Central memory CD8-positive, alpha-beta T cell (primary cell): Measurements from ENCODE around the gene SSH3.
"Not testable (repeated sequence)": the region's sequence is repeated elsewhere in the genome, so short reads cannot be mapped to it uniquely, and the experiment has no call there.

Experiments used
- ATAC-seq: fragments of 150-1000 bp; cut with Tn5 transposase; replicated peaks from 2 replicates; pipeline ENCODE4 v1.10.0; 2022; ENCODE audit warnings: mild to moderate bottlenecking, moderate FRiP score, moderate number of reproducible peaks; ENCODE audit not compliant: poor library complexity, severe bottlenecking; ENCODE audit errors: extremely low read depth
- DNase-seq, 2 donors: peaks; one replicate each; pipeline ENCODE4 v3.0.0; 2021; ENCODE audit warnings: low spot score in 2 of 2
- H3K27ac Mint-ChIP-seq: one replicate; pipeline ENCODE4 v1.8.0; 2022; ENCODE audit warnings: low read depth, mild to moderate bottlenecking, moderate library complexity, mixed read lengths
- H3K27me3 Mint-ChIP-seq: one replicate; pipeline ENCODE4 v1.8.0; 2022; ENCODE audit warnings: mixed read lengths
- H3K36me3 Mint-ChIP-seq: one replicate; pipeline ENCODE4 v1.8.0; 2022; ENCODE audit warnings: mild to moderate bottlenecking, moderate library complexity, mixed read lengths; ENCODE audit not compliant: insufficient read depth
- H3K4me1 Mint-ChIP-seq: one replicate; pipeline ENCODE4 v1.8.0; 2022; ENCODE audit warnings: mixed read lengths
- H3K4me3 Mint-ChIP-seq: one replicate; pipeline ENCODE4 v1.8.0; 2022; ENCODE audit warnings: mild to moderate bottlenecking, moderate library complexity, mixed read lengths
- H3K9me3 Mint-ChIP-seq: one replicate; pipeline ENCODE4 v1.8.0; 2022; ENCODE audit warnings: mixed read lengths

SSH3 gene

GRCh38 chr11:67317888-67318555 is 14.7 kb downstream of the SSH3 start:
- peak; percentile 39 for ATAC-seq
- H3K4me1 Mint-ChIP-seq: peaks cover 32% of the 10 kb centered on the region
- H3K27me3 Mint-ChIP-seq: no peaks in the 10 kb centered on the region
- H3K36me3 Mint-ChIP-seq: peaks cover 12% of the 10 kb centered on the region
- H3K9me3 Mint-ChIP-seq: no peaks in the 10 kb centered on the region
- H3K27ac Mint-ChIP-seq: peak overlapping the region; percentile 99
- DNase-seq: no peak
- H3K4me3 Mint-ChIP-seq: peak overlapping the region; percentile 96

DNA sequence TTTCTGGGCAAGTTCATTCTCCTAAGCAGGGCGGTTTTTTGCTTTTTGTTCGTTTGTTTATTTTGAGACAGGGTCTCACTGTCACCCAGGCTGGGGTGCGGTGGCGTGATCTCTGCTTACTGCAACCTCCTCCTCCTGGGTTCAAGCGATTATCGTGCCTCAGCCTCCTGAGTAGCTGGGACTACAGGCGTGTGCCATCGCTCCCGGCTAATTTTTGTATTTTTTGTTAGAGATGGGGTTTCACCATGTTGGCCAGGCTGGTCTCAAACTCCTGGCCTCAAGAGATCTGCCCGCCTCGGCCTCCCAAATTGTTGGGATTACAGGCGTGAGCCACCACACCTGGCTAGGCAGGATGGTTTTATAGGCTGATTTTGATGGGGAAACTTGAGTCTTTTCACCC is 15.5 kb downstream of the SSH3 start:
- not testable (repeated sequence) for ATAC-seq, DNase-seq, H3K27ac Mint-ChIP-seq, H3K9me3 Mint-ChIP-seq, H3K27me3 Mint-ChIP-seq
- Mint-ChIP-seq H3K4me3 (peak overlapping the region; percentile 96), H3K4me1 (peaks cover 25% of the 10 kb centered on the region), H3K36me3 (peaks cover 10% of the 10 kb centered on the region)

DNA sequence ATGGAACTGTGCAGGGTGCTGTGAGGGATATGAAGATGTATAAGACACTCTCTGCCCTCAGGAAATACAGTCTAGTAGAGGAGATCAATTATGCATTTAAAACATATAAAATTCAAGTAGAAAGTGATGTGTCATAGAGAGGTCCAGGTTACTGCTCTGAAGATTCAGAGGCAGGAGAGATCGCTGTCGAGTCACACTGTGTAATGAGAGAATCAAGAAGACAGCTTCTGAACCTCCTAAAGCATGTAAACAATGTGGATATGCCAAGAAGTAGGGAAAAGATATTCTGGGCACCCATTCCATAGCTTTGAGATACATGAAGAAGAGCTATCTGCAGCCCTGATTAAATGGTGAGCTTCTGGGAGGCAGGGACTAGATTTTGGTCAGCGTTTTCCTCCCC is 16.7 kb downstream of the SSH3 start:
- Mint-ChIP-seq H3K27me3 (no peaks in the 10 kb centered on the region), H3K9me3 (no peaks in the 10 kb centered on the region)

GRCh38 chr11:67320691-67321090 is 17.4 kb downstream of the SSH3 start:
- Mint-ChIP-seq H3K27me3 (no peaks in the 10 kb centered on the region), H3K27ac (no peak overlapping the region), H3K36me3 (peaks cover 10% of the 10 kb centered on the region), H3K4me1 (peaks cover 20% of the 10 kb centered on the region), H3K4me3 (no peak overlapping the region), H3K9me3 (no peaks in the 10 kb centered on the region)
- DNase-seq (no peak), ATAC-seq (no peak)

More for the DNA sequence above, 16.7 kb downstream of the SSH3 start:
- DNase-seq (no peak), ATAC-seq (no peak)
- Mint-ChIP-seq H3K27ac (no peak overlapping the region), H3K4me1 (peaks cover 20% of the 10 kb centered on the region), H3K4me3 (no peak overlapping the region), H3K36me3 (peaks cover 10% of the 10 kb centered on the region)

DNA sequence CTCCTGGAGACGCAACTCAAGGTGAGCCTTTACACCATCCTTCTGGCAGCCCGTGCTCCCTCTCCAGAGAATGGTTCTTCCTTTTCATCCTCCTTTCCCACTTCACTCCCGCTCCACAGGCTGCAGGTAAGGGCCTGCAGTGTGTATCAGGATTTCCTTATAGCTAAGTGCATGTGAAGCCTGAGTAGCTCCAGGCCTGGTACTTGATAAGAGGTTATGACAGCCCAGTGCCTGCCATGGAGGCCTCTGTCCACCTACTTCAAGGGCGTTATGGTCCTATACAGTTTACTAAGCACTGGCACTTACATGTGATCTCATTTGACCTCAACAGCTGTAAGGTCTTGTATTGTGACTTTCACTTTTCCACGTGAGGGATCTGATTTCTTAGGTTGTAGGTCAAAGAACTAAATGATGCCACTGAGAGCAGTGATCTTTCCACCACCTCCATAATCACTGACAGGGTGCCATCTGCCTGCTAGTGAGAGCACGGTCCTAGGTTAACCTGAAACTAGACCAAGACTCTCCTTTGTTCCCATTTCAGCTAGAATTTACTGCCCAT is 18.1 kb downstream of the SSH3 start:
- ATAC-seq: no peak
- H3K27ac Mint-ChIP-seq: no peak overlapping the region
- H3K9me3 Mint-ChIP-seq: no peaks in the 10 kb centered on the region
- H3K4me1 Mint-ChIP-seq: peaks cover 20% of the 10 kb centered on the region
- H3K27me3 Mint-ChIP-seq: no peaks in the 10 kb centered on the region
- H3K4me3 Mint-ChIP-seq: no peak overlapping the region
- DNase-seq: no peak
- peaks cover 10% of the 10 kb centered on the region for H3K36me3 Mint-ChIP-seq

DNA sequence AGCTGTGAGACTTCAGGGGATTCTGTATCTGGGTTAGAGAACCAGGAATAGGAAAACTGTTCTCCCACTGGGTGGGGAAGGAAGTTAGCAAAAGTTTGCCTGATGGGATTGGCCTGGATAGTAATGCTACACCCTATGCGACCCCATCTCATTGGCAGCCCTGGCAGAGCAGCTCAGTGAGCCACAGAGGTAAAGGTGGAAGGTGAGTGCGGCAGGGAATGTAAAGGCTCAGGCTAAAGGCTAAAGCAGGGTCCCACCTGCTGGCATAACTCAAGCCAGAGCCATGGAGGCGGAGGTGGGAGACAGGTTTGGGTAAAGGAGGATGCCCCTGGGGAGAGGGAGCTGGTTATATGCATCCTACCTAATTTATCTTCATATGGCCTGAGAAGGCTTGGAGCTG is 18.7 kb downstream of the SSH3 start:
- no peak overlapping the region for H3K27ac Mint-ChIP-seq
- DNase-seq: no peak
- ATAC-seq: no peak
- peaks cover 9% of the 10 kb centered on the region for H3K36me3 Mint-ChIP-seq
- no peaks in the 10 kb centered on the region for H3K27me3 Mint-ChIP-seq
- H3K4me3 Mint-ChIP-seq: no peak overlapping the region
- H3K9me3 Mint-ChIP-seq: no peaks in the 10 kb centered on the region
- peaks cover 16% of the 10 kb centered on the region for H3K4me1 Mint-ChIP-seq

DNA sequence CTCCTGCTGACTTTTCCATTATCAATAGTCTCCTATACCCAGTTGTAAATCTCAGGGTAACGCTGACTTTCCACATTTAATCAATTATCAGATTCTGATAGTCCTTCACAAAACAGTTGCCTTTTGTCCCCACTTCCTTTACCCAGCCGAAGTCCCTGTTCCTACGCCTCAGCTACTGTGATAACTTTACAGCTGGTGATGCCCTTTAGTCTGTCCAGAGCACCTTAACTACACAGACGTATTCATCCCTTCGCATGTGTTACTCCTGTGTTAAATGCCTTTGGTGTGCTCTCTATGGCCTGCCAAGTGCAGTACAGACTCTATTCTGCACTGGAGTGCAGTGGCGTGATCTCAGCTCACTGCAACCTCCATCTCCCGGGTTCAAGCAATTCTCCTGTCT is 20.2 kb downstream of the SSH3 start:
- Mint-ChIP-seq H3K4me1 (peaks cover 7% of the 10 kb centered on the region), H3K4me3 (no peak overlapping the region), H3K27me3 (no peaks in the 10 kb centered on the region)

DNA sequence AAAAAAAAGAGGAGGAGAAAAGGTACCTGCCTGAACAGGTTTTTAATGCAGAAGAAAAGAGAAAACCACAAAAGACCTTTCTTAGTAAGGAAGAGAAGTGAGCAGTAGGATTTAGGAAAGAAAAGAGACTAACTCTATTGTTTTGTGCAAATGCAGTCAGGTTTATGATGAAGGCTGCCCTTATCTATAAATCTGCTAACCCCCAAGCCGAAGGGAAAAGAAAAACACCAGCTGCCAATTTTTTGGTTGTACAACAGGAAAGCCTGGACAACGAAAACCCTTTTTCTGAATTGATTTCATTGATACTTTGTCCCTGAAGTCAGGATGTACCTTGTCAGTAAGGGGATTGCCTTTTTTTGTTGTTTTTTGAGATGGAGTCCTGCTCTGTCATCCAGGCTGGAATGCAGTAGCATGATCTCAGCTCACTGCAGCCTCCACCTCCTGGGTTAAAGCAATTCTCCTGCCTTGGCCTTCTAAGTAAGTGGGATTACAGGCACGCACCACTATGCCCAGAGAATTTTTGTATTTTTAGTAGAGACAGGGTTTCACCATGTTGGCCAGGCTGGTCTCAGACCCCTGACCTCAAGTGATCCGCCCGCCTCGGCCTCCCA is 28.9 kb downstream of the SSH3 start:
- no peak overlapping the region for H3K27ac Mint-ChIP-seq
- no peaks in the 10 kb centered on the region for H3K27me3 Mint-ChIP-seq
- H3K4me1 Mint-ChIP-seq: no peaks in the 10 kb centered on the region
- no peak for ATAC-seq
- no peak for DNase-seq
- no peaks in the 10 kb centered on the region for H3K36me3 Mint-ChIP-seq
- H3K9me3 Mint-ChIP-seq: no peaks in the 10 kb centered on the region
- no peak overlapping the region for H3K4me3 Mint-ChIP-seq

More for the DNA sequence above, 20.2 kb downstream of the SSH3 start:
- Mint-ChIP-seq H3K9me3 (no peaks in the 10 kb centered on the region), H3K27ac (no peak overlapping the region), H3K36me3 (no peaks in the 10 kb centered on the region)
- ATAC-seq (no peak), DNase-seq (no peak)

DNA sequence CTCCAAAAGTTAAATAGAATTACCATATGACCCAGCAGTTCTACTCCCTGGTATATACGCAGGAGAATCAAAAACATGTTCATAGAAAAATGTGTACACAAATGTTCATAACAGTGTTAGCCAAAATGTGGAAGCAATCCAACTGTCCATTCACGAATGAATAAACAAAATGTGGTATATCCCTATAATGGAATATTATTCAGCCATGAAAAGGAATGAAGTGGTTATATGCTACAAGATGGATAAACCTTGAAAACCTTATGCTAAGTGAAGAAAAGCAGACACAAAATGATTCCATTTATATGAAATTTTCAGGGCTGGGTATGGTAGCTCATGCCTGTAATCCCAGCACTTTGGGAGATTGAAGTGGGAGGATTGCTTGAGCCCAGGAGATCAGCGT is 33.9 kb downstream of the SSH3 start:
- Mint-ChIP-seq H3K27ac (no peak overlapping the region), H3K4me3 (no peak overlapping the region), H3K27me3 (no peaks in the 10 kb centered on the region), H3K4me1 (no peaks in the 10 kb centered on the region), H3K9me3 (no peaks in the 10 kb centered on the region), H3K36me3 (no peaks in the 10 kb centered on the region)
- no peak for DNase-seq
- no peak for ATAC-seq

GRCh38 chr11:67344264-67344663 is 40.9 kb downstream of the SSH3 start:
- ATAC-seq: no peak
- no peak overlapping the region for H3K27ac Mint-ChIP-seq
- no peaks in the 10 kb centered on the region for H3K36me3 Mint-ChIP-seq
- H3K9me3 Mint-ChIP-seq: no peaks in the 10 kb centered on the region
- DNase-seq: no peak
- no peaks in the 10 kb centered on the region for H3K27me3 Mint-ChIP-seq
- no peak overlapping the region for H3K4me3 Mint-ChIP-seq
- H3K4me1 Mint-ChIP-seq: peaks cover 10% of the 10 kb centered on the region

- Mint-ChIP-seq H3K9me3 (no peaks in the 10 kb centered on the region), H3K4me3 (no peak overlapping the region), H3K4me1 (peaks cover 18% of the 10 kb centered on the region), H3K27me3 (no peaks in the 10 kb centered on the region), H3K27ac (no peak overlapping the region), H3K36me3 (no peaks in the 10 kb centered on the region)
- DNase-seq (no peak), ATAC-seq (peak; percentile 24)
Observed at GRCh38 chr11:67345247-67345919, 42.1 kb downstream of the SSH3 start.

GRCh38 chr11:67345920-67346819 is 42.8 kb downstream of the SSH3 start:
- Mint-ChIP-seq H3K4me3 (no peak overlapping the region), H3K27ac (no peak overlapping the region), H3K9me3 (no peaks in the 10 kb centered on the region), H3K36me3 (no peaks in the 10 kb centered on the region), H3K4me1 (peaks cover 21% of the 10 kb centered on the region), H3K27me3 (no peaks in the 10 kb centered on the region)
- ATAC-seq (peak; percentile 54), DNase-seq (no peak)
